ENCODE results near the gene P2RX4.
"Not testable (repeated sequence)": the region's sequence is repeated elsewhere in the genome, so short reads cannot be mapped to it uniquely, and the experiment has no call there.

P2RX4 gene

GRCh38 chr12:121214855-121215745 lies 5.2 kb downstream of the P2RX4 start:
- no peak for TF ChIP-seq TAF1 (IDR thresholded peaks at IDR 0.05; ENCODE audit: borderline replicate concordance, low read depth, low read length)
- FAIRE-seq: no peak
- DNase-seq (ENCODE audit: insufficient read length): no peak

- TF ChIP-seq POLR2AphosphoS5 (IDR thresholded peaks at IDR 0.05; ENCODE audit: low read depth, low read length): no peak
- TF ChIP-seq POLR2A (IDR thresholded peaks at IDR 0.05; ENCODE audit: low read depth, low read length): no peak
- TF ChIP-seq TAF1 (IDR thresholded peaks at IDR 0.05; ENCODE audit: borderline replicate concordance, low read depth, low read length): no peak
- DNase-seq (ENCODE audit: insufficient read length) (no peak), FAIRE-seq (no peak)
Measured at GRCh38 chr12:121216102-121216501, 6.2 kb downstream of the P2RX4 start.

GRCh38 chr12:121217063-121217462 lies 7.1 kb downstream of the P2RX4 start:
- no peak for DNase-seq (ENCODE audit: insufficient read length)
- FAIRE-seq: no peak
- TF ChIP-seq POLR2AphosphoS5 (IDR thresholded peaks at IDR 0.05; ENCODE audit: low read depth, low read length) (no peak), TAF1 (IDR thresholded peaks at IDR 0.05; ENCODE audit: borderline replicate concordance, low read depth, low read length) (no peak)

- FAIRE-seq: no peak
- no peak for TF ChIP-seq POLR2A (IDR thresholded peaks at IDR 0.05; ENCODE audit: low read depth, low read length)
- no peak for TF ChIP-seq POLR2AphosphoS5 (IDR thresholded peaks at IDR 0.05; ENCODE audit: low read depth, low read length)
- TF ChIP-seq TAF1 (IDR thresholded peaks at IDR 0.05; ENCODE audit: borderline replicate concordance, low read depth, low read length): no peak
- no peak for DNase-seq (ENCODE audit: insufficient read length)
Measured at GRCh38 chr12:121217761-121218160, 7.8 kb downstream of the P2RX4 start.

- DNase-seq (ENCODE audit: insufficient read length) (no peak), FAIRE-seq (no peak)
- TF ChIP-seq TAF1 (IDR thresholded peaks at IDR 0.05; ENCODE audit: borderline replicate concordance, low read depth, low read length) (no peak), POLR2A (IDR thresholded peaks at IDR 0.05; ENCODE audit: low read depth, low read length) (no peak), POLR2AphosphoS5 (IDR thresholded peaks at IDR 0.05; ENCODE audit: low read depth, low read length) (no peak)
Measured at GRCh38 chr12:121218588-121219352, 8.8 kb downstream of the P2RX4 start.

GRCh38 chr12:121219353-121219986 lies 9.5 kb downstream of the P2RX4 start:
- DNase-seq (ENCODE audit: insufficient read length) (no peak), FAIRE-seq (no peak)
- no peak for TF ChIP-seq TAF1 (IDR thresholded peaks at IDR 0.05; ENCODE audit: borderline replicate concordance, low read depth, low read length)
- no peak for TF ChIP-seq POLR2A (IDR thresholded peaks at IDR 0.05; ENCODE audit: low read depth, low read length)
- TF ChIP-seq POLR2AphosphoS5 (IDR thresholded peaks at IDR 0.05; ENCODE audit: low read depth, low read length): no peak

GRCh38 chr12:121222847-121223246 lies 12.9 kb downstream of the P2RX4 start:
- TF ChIP-seq POLR2A (IDR thresholded peaks at IDR 0.05; ENCODE audit: low read depth, low read length): no peak
- TF ChIP-seq TAF1 (IDR thresholded peaks at IDR 0.05; ENCODE audit: borderline replicate concordance, low read depth, low read length): no peak
- TF ChIP-seq POLR2AphosphoS5 (IDR thresholded peaks at IDR 0.05; ENCODE audit: low read depth, low read length): no peak
- DNase-seq (ENCODE audit: insufficient read length) (no peak), FAIRE-seq (no peak)

- no peak for FAIRE-seq
- no peak for DNase-seq (ENCODE audit: insufficient read length)
- no peak for TF ChIP-seq TAF1 (IDR thresholded peaks at IDR 0.05; ENCODE audit: borderline replicate concordance, low read depth, low read length)
- no peak; the same call in 1 of the 2 replicates for TF ChIP-seq POLR2AphosphoS5 (IDR thresholded peaks at IDR 0.05; ENCODE audit: low read depth, low read length)
- no peak for TF ChIP-seq POLR2A (IDR thresholded peaks at IDR 0.05; ENCODE audit: low read depth, low read length)
Measured at GRCh38 chr12:121223292-121224285, 13.7 kb downstream of the P2RX4 start.

- TF ChIP-seq POLR2A (IDR thresholded peaks at IDR 0.05; ENCODE audit: low read depth, low read length): no peak
- no peak for TF ChIP-seq TAF1 (IDR thresholded peaks at IDR 0.05; ENCODE audit: borderline replicate concordance, low read depth, low read length)
- no peak for TF ChIP-seq POLR2AphosphoS5 (IDR thresholded peaks at IDR 0.05; ENCODE audit: low read depth, low read length)
- FAIRE-seq: no peak
- DNase-seq (ENCODE audit: insufficient read length): no peak
Measured at GRCh38 chr12:121224591-121224990, 14.7 kb downstream of the P2RX4 start.

- TF ChIP-seq TAF1 (IDR thresholded peaks at IDR 0.05; ENCODE audit: borderline replicate concordance, low read depth, low read length) (no peak), POLR2AphosphoS5 (IDR thresholded peaks at IDR 0.05; ENCODE audit: low read depth, low read length) (no peak), POLR2A (IDR thresholded peaks at IDR 0.05; ENCODE audit: low read depth, low read length) (no peak)
Measured at GRCh38 chr12:121226399-121226798, 16.5 kb downstream of the P2RX4 start.

GRCh38 chr12:121226871-121227270 lies 16.9 kb downstream of the P2RX4 start:
- DNase-seq (ENCODE audit: insufficient read length); FAIRE-seq: not testable (repeated sequence)

More at GRCh38 chr12:121226399-121226798, 16.5 kb downstream of the P2RX4 start:
- FAIRE-seq (no peak), DNase-seq (ENCODE audit: insufficient read length) (no peak)
